Calu3 (cell line): Measurements from ENCODE around the gene ARMC9. TPM values are rescaled to one million over a fixed set of nuclear protein-coding genes. Genes with fewer than 3 reads are reported as not detected.
"Not testable (repeated sequence)": the region's sequence is repeated elsewhere in the genome, so short reads cannot be mapped to it uniquely, and the experiment has no call there.

Experiments used
- BruUV-seq: library from RNA; stranded (reverse); fragments of 400-500 nt; replicated peaks from 2 replicates; lab custom pipeline; 2021; lab: Mats Ljungman, UMichigan
- CTCF ChIA-PET: fragments of 300-600 bp; sonication (Branson Sonifier 250); formaldehyde crosslinking; loops from one replicate; lab custom pipeline; 2022; ENCODE audit warnings: antibody characterized with exemption; lab: Charles Lee
- DNase-seq: peaks from one replicate; pipeline ENCODE4 v3.0.0; 2022
- H3K27ac Mint-ChIP-seq: one replicate; pipeline ENCODE4 v1.8.0; 2022; ENCODE audit warnings: mixed read lengths; ENCODE audit not compliant: unreplicated experiment
- H3K27me3 Mint-ChIP-seq: one replicate; pipeline ENCODE4 v1.8.0; 2022; ENCODE audit warnings: mixed read lengths; ENCODE audit not compliant: unreplicated experiment
- H3K36me3 Mint-ChIP-seq: one replicate; pipeline ENCODE4 v1.8.0; 2022; ENCODE audit warnings: mild to moderate bottlenecking, moderate library complexity, mixed read lengths; ENCODE audit not compliant: insufficient read depth, unreplicated experiment
- H3K4me1 Mint-ChIP-seq: one replicate; pipeline ENCODE4 v1.8.0; 2022; ENCODE audit warnings: mild to moderate bottlenecking, low read depth, mixed read lengths; ENCODE audit not compliant: unreplicated experiment
- H3K4me3 Mint-ChIP-seq: one replicate; pipeline ENCODE4 v1.8.0; 2022; ENCODE audit warnings: mild to moderate bottlenecking, low read depth, moderate library complexity, mixed read lengths; ENCODE audit not compliant: unreplicated experiment
- H3K9me3 Mint-ChIP-seq: one replicate; pipeline ENCODE4 v1.8.0; 2022; ENCODE audit warnings: low read depth, mixed read lengths; ENCODE audit not compliant: unreplicated experiment
- CTCF ChIP-seq: fragments of 200-600 bp; IDR thresholded peaks from one replicate; pipeline ENCODE4 v1.8.0; 2022; ENCODE audit warnings: antibody characterized with exemption; ENCODE audit not compliant: unreplicated experiment
- intact Hi-C: fragments of 100-400 bp; cut with micrococcal nuclease; formaldehyde crosslinking; loops from one replicate; pipeline ENCODE4 v1.10.0; 2022; ENCODE audit not compliant: unreplicated experiment
- total RNA-seq: library from RNA; stranded (reverse); gene quantifications from 2 replicates; pipeline ENCODE4 v1.2.3, GENCODE V29; 2022

ARMC9 gene
- total RNA-seq, 1 experiment from 2014 or later: 13.6 TPM

GRCh38 chr2:231373184-231373583 lies 174.8 kb downstream of the ARMC9 start:
- no TSS peak for BruUV-seq
- intact Hi-C loops: no loop called here
- H3K4me1 Mint-ChIP-seq: peaks cover 4% of the 10 kb centered on the region
- no peak for DNase-seq
- no peaks in the 10 kb centered on the region for H3K27me3 Mint-ChIP-seq
- H3K4me3 Mint-ChIP-seq: no peak overlapping the region
- peaks cover 8% of the 10 kb centered on the region for H3K36me3 Mint-ChIP-seq
- H3K27ac Mint-ChIP-seq: no peak overlapping the region
- no peaks in the 10 kb centered on the region for H3K9me3 Mint-ChIP-seq
- CTCF ChIA-PET: no interaction called here
- no peak for TF ChIP-seq CTCF

- H3K4me3 Mint-ChIP-seq: no peak overlapping the region
- no peaks in the 10 kb centered on the region for H3K27me3 Mint-ChIP-seq
- H3K4me1 Mint-ChIP-seq: peaks cover 11% of the 10 kb centered on the region
- no peak for TF ChIP-seq CTCF
- intact Hi-C loops: no loop called here
- no peak overlapping the region for H3K27ac Mint-ChIP-seq
- DNase-seq: no peak
- no TSS peak for BruUV-seq
- H3K9me3 Mint-ChIP-seq: no peaks in the 10 kb centered on the region
- CTCF ChIA-PET: no interaction called here
- H3K36me3 Mint-ChIP-seq: peaks cover 8% of the 10 kb centered on the region
Observed at GRCh38 chr2:231373786-231374349, 175.4 kb downstream of the ARMC9 start.

GRCh38 chr2:231374771-231375170 lies 176.3 kb downstream of the ARMC9 start:
- Mint-ChIP-seq H3K4me1 (peaks cover 12% of the 10 kb centered on the region), H3K27ac (no peak overlapping the region), H3K9me3 (no peaks in the 10 kb centered on the region), H3K36me3 (peaks cover 8% of the 10 kb centered on the region), H3K27me3 (no peaks in the 10 kb centered on the region), H3K4me3 (no peak overlapping the region)
- no TSS peak for BruUV-seq
- TF ChIP-seq CTCF: no peak
- CTCF ChIA-PET: no interaction called here
- DNase-seq: no peak
- intact Hi-C loops: no loop called here

GRCh38 chr2:231375994-231376615 lies 177.7 kb downstream of the ARMC9 start:
- CTCF ChIA-PET, intact Hi-C loops, BruUV-seq, H3K27me3 Mint-ChIP-seq, H3K27ac Mint-ChIP-seq, H3K36me3 Mint-ChIP-seq, DNase-seq, H3K9me3 Mint-ChIP-seq, H3K4me3 Mint-ChIP-seq: not testable (repeated sequence)
- H3K4me1 Mint-ChIP-seq: peaks cover 12% of the 10 kb centered on the region

GRCh38 chr2:231376857-231377256 lies 178.4 kb downstream of the ARMC9 start:
- intact Hi-C loops: no loop called here
- H3K27me3 Mint-ChIP-seq: peaks cover 11% of the 10 kb centered on the region
- CTCF ChIA-PET: no interaction called here
- no peaks in the 10 kb centered on the region for H3K9me3 Mint-ChIP-seq
- no peak for DNase-seq
- H3K36me3 Mint-ChIP-seq: peaks cover 3% of the 10 kb centered on the region
- peaks cover 12% of the 10 kb centered on the region for H3K4me1 Mint-ChIP-seq
- H3K27ac Mint-ChIP-seq: peak overlapping the region; percentile 37
- no peak overlapping the region for H3K4me3 Mint-ChIP-seq
- BruUV-seq: no TSS peak
- no peak for TF ChIP-seq CTCF
